Measurements from ENCODE around the gene IFIT1B. TPM values are rescaled to one million over a fixed set of nuclear protein-coding genes. Genes with fewer than 3 reads are reported as not detected.

The IFIT1B gene
- total and polyA plus RNA-seq, 9 of the 15 experiments (the other 6 are each of a cell fraction or from before 2014, with no cell fraction given), result not detected

- Histone ChIP-seq H3K9me3 (replicated peaks; ENCODE audit: control insufficient read depth, insufficient read depth, low read depth, low read length) (no peaks in the 10 kb centered on the region), H3K4me3 (peak overlapping the region; percentile 54), H3K9me1 (ENCODE audit: control insufficient read depth, insufficient read depth, low read length) (no peaks in the 10 kb centered on the region), H3K9ac (ENCODE audit: insufficient read depth in 1 of 2, low read depth in 2 of 2, low read length in 2 of 2) (peak overlapping the region in 1 of 2 experiments; percentile 89; a peak in 1 of 4 replicates), H3K4me1 (replicated peaks in 1 of 2; ENCODE audit: control insufficient read depth in 2 of 2, insufficient read depth in 2 of 2, low read length in 2 of 2) (peaks cover 0 to 9% of the 10 kb centered on the region in 2 experiments; a peak in 2 of 5 replicates), H2AFZ (ENCODE audit: low read depth, low read length) (peak overlapping the region; percentile 95), H3K27ac (ENCODE audit: extremely low read depth, low read depth, low read length) (no peak overlapping the region), H3K4me2 (ENCODE audit: insufficient read depth, low read length) (peak overlapping the region; percentile 88; the same call in 1 of the 2 replicates), H3K36me3 (ENCODE audit: control insufficient read depth, insufficient read depth, low read length) (no peaks in the 10 kb centered on the region), H4K20me1 (replicated peaks; ENCODE audit: control insufficient read depth, insufficient read depth, low read length) (no peaks in the 10 kb centered on the region), H3K79me2 (ENCODE audit: control insufficient read depth, insufficient read depth, low read length) (no peaks in the 10 kb centered on the region), H3K27me3 (ENCODE audit: control insufficient read depth in 2 of 2, insufficient read depth in 2 of 2, low read length in 2 of 2) (no peaks in the 10 kb centered on the region)
- FAIRE-seq, result no peak
- intact Hi-C loops (cut with micrococcal nuclease) (no loop called here), in situ Hi-C loops (cut with MboI) (no loop called here)
- no peak for DNase-seq (ENCODE audit: extremely low read depth in 1 of 4, low spot score in 3 of 4)
- ChIA-PET POLR2A (interaction anchor here (0.6 to 1.5 kb wide), 2 partner anchors 23 to 146 kb away, joined by 3 read pairs; partner anchors contain the start of gene IFIT1), CTCF (ENCODE audit: low intra/inter-chr PET ratio) (no interaction called here)
- BruUV-seq (replicated peaks), result no TSS peak
- WGBS (ENCODE audit: insufficient coverage, low coverage, missing lambda C conversion rate), result 86% methylated on average over 21 of the region's 66 CpGs
- TF ChIP-seq TFAP4 (CRISPR knock-in tag; IDR thresholded peaks at IDR 0.05; ENCODE audit: borderline replicate concordance), result no peak
- no peak for TF ChIP-seq BACH1 (tag; IDR thresholded peaks at IDR 0.05)
- TF ChIP-seq NCOA2 (IDR thresholded peaks at IDR 0.05; ENCODE audit: partially characterized antibody in 2 of 2), result no peak
- no peak for TF ChIP-seq HIVEP1 (CRISPR knock-in tag; IDR thresholded peaks at IDR 0.05)
- ATAC-seq, result no peak; the same call in 2 of the 3 replicates
Measured at GRCh38 chr10:89414879-89415821, 37.3 kb downstream of the IFIT1B start.

All from K562 (cell line).